HG03175 (cell line): ENCODE data around the gene GALNTL6.
"Not testable (repeated sequence)": the region's sequence is repeated elsewhere in the genome, so short reads cannot be mapped to it uniquely, and the experiment has no call there.

Source experiments
- ATAC-seq: cut with Tn5 transposase; IDR thresholded peaks from one replicate; pipeline ENCODE4 v1.9.1; 2021; ENCODE audit warnings: mild to moderate bottlenecking, moderate library complexity; ENCODE audit not compliant: unreplicated experiment

GALNTL6 gene

GRCh38 chr4:172356016-172356415 is 542.8 kb downstream of the GALNTL6 start:
- no peak for ATAC-seq

DNA sequence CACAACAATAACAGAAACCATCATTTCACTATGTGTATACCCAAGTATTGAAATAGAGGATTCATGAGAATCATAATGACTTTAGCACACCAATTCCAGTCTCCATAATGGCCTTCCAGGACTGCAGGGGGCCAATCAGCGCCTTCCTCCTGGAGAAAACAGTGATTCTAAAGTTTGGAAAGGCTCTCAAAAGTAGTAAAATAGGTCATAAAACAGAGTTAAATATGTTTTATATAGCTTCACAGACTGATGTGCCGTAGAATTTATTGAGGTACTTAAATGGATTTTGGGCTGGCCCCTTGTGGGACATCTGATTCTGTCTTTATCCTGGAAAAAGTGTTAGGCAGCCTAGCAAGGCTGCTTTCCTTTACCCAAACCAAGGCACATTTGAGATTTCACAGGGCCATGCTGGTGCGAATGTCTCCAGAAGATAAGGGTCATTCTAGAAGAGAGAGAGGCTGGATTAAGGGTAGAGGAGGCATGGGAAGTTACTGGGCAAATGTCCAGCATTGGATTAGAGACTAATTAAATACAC is 543.9 kb downstream of the GALNTL6 start:
- ATAC-seq: no peak

DNA sequence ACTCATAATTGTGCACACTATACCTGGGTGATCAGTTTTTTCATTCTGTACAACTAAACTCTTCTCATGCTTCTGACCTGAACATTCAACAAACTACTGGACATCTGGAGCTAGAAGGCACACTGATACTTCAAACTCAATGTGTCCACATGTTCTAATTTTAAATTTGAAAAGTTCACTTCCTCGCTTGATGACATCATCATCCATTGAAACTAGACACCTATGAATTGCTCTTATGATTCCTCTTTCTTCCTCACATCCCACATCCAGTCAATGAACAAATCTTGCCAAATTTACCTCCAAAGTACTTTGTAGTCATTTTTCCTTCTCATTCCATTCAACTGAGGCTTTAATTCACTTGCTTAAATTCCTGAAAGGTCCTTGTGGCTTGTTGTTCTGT is 549.4 kb downstream of the GALNTL6 start:
- no peak for ATAC-seq

DNA sequence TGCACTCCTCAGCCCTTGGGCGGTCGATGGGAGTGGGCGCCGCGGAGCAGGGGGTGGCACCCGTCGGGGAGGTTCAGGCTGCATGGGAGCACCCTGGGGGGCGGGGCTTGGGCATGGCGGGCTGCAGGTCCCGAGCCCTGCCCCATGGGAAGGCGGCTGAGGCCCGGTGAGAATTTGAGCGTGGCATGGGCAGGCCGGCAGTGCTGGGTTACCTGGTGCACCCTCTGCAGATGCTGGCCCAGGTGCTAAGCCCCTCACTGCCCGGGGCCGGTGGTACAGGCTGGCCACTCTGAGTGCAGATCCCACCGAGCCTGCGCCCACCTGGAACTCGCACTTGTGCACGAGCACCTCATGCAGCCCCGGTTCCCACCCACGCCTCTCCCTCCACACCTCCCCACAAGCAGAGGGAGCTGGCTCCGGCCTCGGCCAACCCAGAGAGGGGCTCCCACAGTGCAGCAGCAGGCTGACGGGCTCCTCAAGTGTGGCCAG is 556.3 kb downstream of the GALNTL6 start:
- ATAC-seq: no peak

- ATAC-seq: no peak
Measured at GRCh38 chr4:172377486-172378140, 564.4 kb downstream of the GALNTL6 start.

DNA sequence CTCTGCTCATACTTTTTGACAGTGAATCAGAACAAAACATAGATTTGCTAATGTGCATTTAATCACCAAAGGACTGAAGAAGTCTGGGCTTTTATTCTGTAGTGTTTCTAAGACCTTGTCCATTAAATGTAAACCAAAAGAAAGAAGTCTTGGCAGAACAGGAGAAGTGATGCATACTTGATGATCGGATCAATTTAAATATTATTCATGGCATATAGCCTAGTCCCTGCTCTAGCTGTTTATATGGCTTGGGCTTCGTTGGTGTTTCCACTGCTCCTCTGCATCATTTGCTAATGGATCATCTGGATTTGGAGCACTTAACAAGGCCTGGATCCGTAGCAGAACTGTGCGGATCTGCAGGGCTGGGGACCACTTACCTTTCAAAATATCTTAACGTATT is 566.6 kb downstream of the GALNTL6 start:
- ATAC-seq: no peak

DNA sequence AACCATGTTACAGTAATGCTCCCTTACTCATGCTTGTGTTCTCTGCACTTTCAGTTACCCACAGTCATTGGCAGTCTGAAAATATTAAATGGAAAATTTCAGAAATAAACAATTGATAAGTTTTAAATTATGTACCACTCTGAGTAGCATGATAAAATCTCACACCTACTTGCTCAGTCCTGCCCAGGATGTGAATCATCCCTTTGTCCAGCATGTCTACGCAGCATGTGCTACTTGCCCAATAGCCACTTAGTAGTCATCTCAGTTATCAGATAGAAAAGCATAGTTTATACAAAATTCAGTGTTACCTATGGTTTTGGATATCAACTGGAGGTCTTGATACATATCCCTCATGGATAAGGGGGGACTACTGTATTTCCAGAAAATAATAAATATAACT is 577.1 kb downstream of the GALNTL6 start:
- ATAC-seq: no peak

DNA sequence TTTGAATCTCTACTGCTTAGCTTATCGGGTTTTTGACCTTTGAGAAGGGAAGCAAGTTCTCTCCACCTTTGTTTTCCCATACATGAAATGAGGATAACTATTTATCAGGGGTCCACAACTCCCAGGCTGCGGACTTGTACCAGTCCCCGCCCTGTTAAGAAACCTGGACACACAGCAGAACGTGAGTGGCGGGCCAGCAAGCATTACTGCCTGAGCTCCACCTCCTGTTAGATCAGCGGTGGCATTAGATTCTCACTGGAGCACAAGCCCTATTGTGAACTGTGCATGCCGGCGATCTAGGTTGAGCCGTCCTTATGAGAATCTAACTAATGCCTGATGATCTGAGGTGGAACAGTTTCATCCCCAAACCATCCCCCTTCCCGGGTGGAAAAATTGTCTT is 579.5 kb downstream of the GALNTL6 start:
- no peak for ATAC-seq

GRCh38 chr4:172393220-172393619 is 580.0 kb downstream of the GALNTL6 start:
- ATAC-seq: no peak

DNA sequence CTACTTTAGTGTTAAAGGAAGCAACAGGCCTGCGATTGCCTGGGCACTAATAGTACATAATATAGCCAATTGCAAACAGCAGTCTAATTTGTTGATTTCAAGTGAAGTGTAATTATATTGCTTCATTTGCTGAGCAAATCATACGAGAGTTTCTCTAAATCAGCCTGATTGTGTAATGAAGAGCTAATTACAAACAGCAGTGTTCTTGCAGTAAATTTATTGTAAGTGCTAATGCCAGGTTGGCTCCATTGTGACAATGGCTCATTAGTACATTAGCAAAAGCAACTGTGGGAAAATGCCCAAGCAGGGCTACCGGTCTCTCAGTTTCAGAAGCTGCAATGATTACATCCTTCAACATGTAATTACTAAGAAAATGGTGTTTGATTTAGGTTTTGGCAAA is 591.5 kb downstream of the GALNTL6 start:
- no peak for ATAC-seq

- no peak for ATAC-seq
Measured at GRCh38 chr4:172410363-172410762, 597.2 kb downstream of the GALNTL6 start.

- ATAC-seq: no peak
Measured at GRCh38 chr4:172411149-172411548, 597.9 kb downstream of the GALNTL6 start.

GRCh38 chr4:172412851-172413580 is 599.8 kb downstream of the GALNTL6 start:
- no peak for ATAC-seq

DNA sequence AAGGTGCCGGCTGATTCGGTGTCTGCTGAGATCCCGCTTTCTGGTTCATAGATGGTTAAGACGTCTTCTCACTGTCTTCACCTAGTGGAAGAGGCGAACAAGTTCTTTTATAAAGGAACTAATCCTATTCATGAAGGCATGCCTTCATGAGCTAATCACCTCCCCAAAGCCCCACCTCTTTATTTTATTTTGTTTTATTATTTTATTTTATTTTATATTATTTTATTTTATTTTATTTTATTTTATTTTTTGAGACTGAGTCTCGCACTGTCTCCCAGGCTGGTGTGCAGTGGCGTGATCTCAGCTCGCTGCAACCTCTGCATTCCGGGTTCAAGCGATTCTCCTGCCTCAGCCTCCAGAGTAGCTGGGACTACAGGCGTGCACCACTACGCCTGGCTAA is 615.8 kb downstream of the GALNTL6 start:
- not testable (repeated sequence) for ATAC-seq

GRCh38 chr4:172480471-172480870 is 667.3 kb downstream of the GALNTL6 start:
- ATAC-seq: no peak

- ATAC-seq: no peak
Measured at GRCh38 chr4:172481802-172482508, 668.8 kb downstream of the GALNTL6 start.

- ATAC-seq: no peak
Measured at GRCh38 chr4:172485007-172485406, 671.8 kb downstream of the GALNTL6 start.

DNA sequence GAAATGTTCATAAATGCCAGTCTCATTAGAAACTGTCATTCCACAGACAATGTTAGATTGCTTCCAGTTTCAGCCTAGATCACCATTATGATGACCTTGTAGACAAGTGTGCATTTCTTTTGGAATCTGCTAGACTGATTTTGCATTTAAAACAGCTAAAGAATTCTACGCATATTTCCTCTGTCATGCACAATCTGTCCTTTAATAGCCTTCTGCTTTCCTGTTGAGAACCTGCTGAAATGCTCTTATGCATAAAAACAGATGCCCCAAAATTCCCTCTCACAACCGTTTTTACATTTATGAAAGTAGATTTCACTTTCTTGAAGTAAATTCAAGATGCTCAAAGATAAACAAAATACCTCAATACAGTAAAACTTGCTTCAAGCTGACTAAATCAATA is 673.3 kb downstream of the GALNTL6 start:
- no peak for ATAC-seq

DNA sequence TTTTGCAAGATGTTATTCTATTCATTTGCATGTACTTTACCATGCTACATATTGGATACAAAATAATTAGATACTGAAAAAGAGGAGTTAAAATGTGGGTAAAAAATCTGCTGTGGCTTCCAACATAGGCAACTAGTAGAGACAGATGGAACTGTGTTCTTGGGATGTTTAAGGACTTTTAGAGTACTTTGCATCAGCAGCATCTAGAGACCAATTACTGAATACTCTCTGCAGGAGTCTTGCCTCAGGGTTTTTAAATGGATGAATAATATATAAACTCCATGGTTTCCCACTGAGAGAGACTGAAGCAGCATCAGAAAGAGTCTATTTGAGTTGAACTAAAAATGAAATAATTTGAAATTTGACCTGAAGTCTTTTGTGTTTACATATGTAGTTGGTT is 676.7 kb downstream of the GALNTL6 start:
- no peak for ATAC-seq

GRCh38 chr4:172495769-172496168 is 682.6 kb downstream of the GALNTL6 start:
- ATAC-seq: no peak

DNA sequence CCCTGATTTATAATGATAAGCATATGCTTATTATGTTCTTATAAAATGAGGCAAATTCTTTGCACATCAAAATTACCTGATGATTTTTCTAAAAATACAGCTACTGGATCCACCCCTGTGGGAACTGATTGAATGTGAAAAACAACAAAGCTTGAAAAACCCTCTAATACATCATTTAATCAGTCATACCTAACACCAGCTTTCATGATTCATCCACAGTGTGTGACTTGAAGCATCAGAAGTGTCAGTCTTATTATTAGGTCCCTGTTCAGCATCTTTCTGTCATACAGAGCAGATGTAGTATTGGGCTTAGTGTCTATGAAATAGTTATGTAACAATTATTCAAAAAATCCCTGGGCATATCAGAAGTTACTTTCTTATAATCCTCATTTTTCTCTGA is 684.1 kb downstream of the GALNTL6 start:
- no peak for ATAC-seq

DNA sequence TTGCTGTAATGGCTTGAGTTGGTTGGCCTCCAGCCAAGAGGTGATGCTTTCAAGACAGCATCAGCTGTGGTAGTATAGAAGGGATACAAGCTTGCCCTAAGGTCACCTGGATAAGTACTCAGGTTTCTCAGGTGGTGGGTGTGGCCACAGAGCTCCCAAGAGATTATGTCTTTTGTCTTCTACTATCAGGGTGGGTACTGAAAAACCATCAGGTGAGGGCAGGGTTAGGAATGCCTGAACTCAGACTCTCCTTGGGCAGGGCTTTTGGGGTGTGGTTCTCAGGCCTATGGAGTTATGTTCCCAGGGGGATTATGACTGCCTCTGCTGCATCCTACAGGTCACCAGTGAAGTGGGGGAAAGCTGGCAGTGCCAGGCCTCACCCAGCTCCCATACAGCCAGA is 700.8 kb downstream of the GALNTL6 start:
- no peak for ATAC-seq
